ENCODE data around the gene DPP6.

- TF ChIP-seq CTCF (conservative IDR thresholded peaks at IDR 0.05; ENCODE audit: low read length): no peak
- TF ChIP-seq EZH2phosphoT487 (IDR thresholded peaks at IDR 0.05; ENCODE audit: borderline replicate concordance, low read depth, low read length): no peak
Observed at GRCh38 chr7:154750353-154750801, 698.2 kb downstream of the DPP6 start.
